HG03103 (cell line): ENCODE results near the gene DUS3L.
A peak's percentile ranks its signal among the peaks of the same experiment; 100 is the strongest.

ENCODE experiments used
- ATAC-seq: cut with Tn5 transposase; IDR thresholded peaks from one replicate; pipeline ENCODE4 v1.9.1; 2021; ENCODE audit warnings: low read depth; ENCODE audit not compliant: unreplicated experiment

Gene DUS3L, protein sequence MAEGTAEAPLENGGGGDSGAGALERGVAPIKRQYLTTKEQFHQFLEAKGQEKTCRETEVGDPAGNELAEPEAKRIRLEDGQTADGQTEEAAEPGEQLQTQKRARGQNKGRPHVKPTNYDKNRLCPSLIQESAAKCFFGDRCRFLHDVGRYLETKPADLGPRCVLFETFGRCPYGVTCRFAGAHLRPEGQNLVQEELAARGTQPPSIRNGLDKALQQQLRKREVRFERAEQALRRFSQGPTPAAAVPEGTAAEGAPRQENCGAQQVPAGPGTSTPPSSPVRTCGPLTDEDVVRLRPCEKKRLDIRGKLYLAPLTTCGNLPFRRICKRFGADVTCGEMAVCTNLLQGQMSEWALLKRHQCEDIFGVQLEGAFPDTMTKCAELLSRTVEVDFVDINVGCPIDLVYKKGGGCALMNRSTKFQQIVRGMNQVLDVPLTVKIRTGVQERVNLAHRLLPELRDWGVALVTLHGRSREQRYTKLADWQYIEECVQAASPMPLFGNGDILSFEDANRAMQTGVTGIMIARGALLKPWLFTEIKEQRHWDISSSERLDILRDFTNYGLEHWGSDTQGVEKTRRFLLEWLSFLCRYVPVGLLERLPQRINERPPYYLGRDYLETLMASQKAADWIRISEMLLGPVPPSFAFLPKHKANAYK

DNA sequence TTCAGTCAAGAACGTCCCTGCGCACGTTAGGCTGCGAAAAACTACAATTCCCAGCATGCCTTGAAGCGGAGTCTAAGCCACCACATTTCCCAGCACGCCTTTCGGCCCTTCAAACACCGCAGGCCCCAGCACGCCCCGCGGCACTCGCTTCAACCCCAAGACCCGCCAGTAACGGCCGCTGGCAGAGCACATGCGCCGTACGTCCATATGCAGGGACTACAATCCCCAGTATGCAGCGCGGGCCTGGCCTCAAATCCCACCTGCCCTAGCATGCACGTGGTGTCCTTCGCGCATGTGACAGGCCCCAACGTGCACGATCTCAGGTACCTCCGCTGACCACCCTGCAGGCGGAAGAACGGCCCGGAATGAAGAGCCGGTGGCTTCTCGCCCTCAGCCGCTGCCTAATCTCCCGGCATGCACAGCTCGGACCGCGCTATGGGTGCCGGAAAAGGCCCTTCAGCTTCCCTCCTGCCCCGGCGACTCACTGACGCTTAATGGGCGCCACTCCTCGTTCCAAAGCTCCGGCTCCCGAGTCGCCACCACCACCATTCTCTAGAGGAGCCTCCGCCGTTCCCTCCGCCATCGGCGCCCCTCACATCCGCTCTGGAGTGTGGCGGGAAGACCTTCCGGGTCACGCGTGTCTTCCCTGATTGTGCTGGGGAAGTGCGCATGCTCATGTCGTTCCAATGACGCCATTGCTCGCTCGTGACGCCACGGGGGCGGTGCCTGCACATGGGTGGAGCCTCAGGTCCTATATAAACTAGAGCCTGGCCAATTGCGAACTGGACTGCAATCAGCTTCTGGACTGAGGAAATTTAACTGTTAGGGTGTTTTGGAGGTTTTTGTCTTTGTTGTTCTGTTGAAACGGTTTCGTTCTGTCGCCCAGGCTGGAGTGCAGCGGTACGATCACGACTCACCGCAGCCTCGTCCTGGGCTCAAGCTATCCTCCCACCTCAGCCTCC lies at the start of gene DUS3L:
TSS of gene DUS3L (minus strand) at position 605 of the 962 bp plus-strand sequence. CDS start at position 583, 22 bp downstream.
- peak; percentile 88 for ATAC-seq

DNA sequence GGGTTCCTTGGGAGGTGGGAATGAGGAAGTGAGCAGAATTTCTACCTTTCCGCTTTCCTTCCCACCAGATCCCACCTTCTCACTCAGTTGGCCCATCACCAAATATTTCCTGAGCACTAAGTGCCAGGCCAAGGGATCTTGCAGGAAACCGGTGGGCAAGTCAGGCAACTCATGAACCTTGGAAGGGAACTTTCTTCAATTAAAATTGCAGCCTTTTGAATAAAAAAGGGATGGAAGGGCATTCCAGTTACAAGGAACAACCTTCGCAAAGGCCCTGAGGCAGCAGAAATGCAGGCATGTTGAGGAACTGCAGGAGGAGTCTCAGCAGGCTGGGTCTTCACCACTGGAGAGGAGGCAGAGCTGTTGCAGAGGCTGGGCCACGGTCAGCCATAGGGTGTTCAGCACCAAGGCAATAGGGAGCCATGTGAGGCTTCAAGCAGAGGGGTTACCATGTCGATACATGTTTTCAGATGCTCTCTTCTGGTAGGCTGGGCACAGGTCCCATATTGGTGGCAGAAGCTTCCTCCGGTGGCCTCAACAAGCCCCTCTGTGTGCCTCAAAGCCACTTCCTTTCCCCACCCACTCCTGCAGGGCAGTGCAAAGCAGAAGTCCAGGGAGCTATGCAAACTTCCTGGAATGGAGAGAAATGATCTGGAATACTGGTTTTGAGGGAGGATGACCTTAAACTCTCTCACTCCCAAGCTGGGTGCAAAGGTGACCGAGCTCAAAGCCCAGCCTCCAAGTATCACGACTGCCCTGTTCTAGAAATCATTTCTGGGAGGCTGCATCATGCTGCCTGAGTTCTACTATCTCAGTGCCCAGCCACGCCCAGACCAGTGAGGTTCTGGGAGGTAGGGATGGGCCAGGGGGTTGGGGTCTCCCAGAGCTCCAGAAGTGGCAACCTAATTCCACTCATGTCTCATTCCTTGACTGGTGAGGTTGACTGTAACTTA lies 48.4 kb upstream of the DUS3L start, which contains the start of gene FUT6:
TSS of gene FUT6 (minus strand) at position 638 of the 953 bp plus-strand sequence. CDS start 7,135 bp downstream, outside the sequence.
- ATAC-seq, result no peak

DNA sequence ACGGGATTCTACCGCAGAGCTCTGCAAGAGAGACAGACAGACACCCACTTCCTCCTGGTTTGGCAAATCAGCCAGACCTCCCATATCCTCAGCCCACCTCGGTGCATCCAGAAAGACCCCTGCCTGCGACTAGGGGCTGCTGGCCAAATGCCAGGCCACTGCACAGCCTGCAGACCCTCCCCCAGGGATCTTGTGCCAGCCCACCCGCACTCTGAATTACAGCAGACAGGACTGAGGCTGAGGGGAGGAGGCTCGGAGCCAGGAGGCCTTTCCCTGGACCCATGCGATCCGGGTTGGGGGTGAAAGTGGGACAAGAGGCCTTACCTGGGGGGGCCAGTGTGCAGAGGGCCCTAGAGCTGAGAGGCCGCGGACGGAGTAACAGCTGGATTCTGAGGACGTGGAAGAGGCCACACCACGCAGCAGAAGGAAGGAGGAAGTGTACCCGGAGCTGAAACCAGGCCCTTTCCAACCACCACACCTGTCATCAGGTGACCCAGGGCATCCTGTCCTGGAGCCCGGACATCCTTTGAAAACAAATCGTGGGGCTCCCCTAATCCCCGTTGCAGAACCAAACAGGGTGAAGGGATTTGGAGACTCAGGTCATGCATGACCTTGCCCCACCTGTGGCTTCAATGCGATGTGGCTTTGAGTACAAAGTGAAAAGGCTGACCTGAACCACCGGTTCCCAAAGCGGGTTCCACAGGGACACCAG lies 47.5 kb upstream of the DUS3L start:
- ATAC-seq, result no peak

DNA sequence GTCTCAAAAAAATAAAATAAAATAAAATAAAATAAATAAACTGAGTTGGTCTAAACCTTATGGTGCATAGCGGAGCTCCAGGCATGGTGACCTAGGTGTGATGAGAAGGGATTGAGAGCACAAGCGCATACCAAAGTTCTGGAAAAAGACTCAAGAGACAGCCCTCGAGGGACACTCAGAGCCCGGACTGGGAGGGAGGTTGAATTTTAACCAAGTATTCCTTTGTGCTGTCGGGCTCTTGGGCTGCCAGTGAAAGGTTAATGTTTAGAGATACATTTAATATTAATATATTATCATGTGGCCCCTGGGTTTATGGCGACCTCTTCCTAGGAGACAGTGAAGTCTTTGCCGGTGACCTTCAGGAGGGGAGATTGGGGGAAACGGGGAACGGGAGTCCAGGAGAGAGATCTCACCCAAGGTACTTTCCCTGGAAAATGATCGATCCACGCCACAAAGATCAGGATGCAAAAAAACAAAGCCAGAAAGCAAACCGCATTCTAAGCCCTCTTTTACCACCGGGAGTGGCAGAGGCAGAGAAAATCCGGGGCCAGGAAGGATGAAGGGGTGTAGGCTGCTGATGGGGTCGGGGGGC lies 46.9 kb upstream of the DUS3L start:
- no peak for ATAC-seq

DNA sequence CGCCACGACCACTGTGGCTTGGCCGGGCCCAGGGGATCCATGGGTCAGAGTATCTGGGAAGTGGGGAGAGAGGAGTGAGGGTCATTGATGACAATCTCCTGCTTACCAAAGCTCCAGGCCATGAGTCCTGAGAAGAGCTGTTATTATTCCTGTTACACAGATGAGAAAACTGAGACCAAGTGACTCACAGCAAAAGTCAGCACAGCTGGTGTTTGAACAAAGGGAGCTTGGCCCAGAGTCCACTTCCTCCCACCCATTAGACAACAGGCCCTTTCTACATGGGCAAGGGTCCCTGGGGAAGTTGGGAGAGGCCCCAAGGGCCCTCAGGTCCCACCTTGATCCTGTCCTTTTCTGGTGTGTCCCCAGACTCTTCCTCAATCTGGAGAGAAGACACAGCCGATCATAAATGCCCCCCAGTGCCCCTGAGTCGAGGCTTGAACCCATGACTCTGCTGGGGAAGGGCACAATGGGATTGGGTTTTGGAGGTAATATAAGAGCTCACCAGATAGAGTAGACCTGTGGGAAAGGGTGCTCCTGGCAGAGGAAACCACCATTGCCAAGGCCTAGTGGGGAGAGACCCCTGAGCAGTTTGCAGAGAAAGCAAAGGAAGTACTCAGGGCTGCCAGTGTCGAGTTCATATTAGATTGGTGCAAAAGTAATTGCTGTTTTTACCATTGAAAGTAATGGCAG lies 41.7 kb upstream of the DUS3L start:
- ATAC-seq, result no peak

DNA sequence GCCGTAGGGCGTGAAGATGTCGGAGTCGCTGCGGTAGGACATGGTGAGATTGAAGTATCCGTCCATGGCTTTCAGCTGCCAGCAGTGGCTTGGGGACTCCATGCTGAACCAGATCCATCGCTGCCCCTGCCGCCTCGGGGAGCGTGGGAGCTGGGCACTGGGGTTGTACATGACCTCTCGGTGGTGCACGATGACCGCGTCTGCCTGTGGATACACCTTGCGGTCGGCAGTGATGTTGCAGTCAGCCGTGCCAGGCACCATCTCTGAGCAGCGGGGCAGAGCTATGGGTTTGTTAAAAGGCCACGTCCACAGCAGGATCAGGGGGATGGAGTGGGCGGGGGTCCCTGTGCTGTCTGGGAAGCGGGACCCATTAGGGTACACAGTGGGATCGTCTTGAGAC lies 41.1 kb upstream of the DUS3L start:
- ATAC-seq, result no peak

DNA sequence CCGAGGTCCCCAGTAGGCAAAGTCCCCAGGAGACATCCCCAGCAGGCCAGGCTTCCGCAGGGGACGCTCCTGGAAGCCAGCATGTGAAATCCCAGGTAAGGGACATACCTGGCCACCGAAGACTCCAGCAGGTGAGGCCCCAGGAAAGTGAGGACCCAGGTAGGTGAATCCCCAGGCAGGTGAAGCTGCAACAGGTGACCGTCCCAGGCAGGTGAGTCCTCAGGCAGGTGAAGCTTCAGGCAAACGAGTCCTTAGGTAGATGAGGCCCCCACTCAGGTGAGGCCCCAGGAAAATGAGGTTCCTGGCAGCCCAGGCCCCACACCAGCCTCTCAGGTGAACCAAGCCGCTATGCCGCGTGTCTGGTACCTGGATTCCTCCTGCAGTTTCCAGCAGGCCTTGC lies 40.2 kb upstream of the DUS3L start:
- ATAC-seq, result no peak

DNA sequence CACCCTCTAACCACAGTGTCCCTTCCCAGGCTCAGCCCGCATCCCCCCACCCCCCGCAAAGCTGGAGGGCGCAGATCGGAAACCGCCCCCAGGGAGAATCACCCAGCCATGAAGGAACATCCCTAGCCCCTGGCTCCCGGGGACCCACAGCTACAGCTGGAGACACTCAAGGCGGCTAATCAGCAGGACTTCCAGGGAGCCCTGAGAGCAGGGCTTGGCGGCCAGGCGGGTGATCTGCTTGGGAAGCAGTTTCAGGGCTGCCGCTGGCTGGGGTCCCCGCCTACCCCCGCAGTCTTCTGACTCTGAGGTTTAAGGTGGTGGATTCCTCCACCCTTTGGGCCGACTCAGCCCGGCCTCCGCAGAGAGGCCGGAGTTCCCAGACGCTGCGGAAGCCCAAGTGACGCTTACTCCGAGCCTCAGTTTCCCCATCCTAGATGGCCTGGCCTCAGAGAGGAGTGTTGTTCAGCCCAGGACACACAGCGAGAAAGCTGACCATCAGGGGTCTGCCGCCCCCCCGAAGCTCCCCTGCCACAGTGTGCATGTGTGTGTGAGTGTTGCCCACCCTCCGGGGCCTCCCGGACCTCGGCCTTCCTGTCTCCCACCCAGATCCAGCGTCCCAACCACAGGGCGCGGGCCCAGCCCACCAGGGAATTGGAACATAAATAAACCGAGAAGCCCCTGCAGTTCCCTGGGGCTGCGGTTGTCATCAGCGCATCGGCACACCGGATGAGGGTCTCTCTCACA lies 38.8 kb upstream of the DUS3L start:
- ATAC-seq, result no peak

DNA sequence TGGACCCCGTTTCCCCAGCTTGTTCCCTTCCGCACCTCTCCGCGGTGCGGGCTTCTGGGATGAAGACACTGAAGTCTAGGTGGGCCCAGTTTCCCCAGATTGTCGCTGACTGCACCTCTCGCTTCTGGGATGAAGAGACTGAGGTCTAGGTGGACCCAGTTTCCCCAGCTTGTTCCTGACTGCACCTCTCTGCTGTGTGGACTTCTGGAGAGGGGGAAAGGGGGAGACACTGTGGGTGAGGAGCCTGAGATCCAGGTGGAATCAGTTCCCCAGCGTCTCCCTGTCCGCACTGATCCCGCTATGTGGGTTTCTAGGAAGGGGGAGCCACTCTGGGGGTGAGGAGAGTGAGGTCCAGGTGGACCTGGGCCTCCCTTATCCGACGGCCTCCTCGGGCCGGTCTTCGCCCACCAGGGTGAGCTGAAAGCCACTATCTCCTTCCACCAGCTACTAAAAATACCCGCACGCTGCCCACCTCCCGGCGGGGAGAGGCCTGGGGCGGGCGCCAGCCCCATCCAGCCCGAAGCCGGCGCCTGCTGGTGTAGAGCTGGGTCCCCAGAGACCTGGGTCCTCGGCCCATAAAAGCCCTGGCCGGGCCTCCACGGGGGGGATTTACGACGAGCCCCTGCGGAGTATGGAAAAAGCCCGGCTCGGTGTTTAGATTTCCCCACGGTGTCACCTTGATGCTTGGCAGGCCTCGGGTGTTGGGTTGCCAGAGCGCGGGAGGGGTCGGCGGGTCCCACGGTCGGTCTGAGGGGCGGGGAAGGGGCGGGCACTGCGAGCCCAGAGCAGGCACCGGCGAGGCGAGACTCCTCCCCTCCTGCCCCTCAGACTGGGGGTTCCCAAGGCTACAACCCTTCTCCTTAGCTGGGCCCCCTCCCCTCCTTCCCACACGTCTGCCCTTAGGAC lies 38.0 kb upstream of the DUS3L start:
- ATAC-seq, result no peak

DNA sequence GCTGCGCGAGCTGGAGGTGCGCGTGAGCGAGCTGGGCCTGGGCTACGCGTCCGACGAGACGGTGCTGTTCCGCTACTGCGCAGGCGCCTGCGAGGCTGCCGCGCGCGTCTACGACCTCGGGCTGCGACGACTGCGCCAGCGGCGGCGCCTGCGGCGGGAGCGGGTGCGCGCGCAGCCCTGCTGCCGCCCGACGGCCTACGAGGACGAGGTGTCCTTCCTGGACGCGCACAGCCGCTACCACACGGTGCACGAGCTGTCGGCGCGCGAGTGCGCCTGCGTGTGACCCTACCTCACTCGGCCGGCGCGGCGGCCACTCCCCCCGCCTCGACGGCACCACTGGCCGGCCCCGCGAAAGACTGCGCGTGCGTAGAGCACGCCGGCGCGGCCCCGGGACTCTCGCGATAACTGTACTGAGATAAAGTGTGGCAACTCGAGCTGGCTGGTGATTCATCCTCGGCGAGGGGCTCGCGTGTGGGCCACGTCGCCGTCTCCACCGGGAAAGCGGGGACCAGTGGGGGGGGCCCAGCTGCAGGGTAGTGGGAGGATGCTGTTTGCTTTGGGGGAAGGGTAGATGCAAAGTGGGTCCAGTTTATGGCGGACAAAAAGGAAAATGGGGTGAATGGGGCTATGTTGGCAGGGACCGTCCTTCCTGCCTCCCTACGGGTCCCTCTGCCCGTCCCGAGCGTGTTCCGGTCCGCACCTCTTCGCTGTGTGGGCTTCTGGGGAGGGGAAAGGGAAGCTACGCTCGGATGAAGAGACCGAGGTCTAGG lies 37.1 kb upstream of the DUS3L start:
- peak; percentile 52 for ATAC-seq

DNA sequence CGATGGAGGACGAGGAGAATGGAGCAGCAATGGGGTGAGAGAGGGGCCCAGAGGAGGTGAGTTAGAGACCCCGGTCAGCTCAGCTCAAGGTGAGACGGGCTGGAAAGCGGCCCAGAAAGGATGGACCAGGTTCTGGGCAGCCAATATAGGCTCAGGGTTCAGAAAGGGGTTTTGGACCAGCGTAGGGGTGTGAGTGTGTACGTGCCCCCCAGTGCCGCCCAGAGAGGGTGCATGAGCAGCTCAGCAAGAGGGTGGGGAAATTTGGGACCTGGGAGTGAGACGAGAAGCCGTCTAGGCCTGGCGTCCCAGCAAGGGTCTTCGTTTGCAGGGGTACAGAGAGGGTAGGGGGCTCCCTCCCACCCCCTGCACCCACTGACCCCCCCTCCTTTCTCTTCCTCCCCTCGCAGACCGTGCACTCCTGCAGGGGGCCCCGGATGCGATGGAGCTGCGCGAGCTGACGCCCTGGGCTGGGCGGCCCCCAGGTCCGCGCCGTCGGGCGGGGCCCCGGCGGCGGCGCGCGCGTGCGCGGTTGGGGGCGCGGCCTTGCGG lies 36.5 kb upstream of the DUS3L start:
- ATAC-seq, result no peak

DNA sequence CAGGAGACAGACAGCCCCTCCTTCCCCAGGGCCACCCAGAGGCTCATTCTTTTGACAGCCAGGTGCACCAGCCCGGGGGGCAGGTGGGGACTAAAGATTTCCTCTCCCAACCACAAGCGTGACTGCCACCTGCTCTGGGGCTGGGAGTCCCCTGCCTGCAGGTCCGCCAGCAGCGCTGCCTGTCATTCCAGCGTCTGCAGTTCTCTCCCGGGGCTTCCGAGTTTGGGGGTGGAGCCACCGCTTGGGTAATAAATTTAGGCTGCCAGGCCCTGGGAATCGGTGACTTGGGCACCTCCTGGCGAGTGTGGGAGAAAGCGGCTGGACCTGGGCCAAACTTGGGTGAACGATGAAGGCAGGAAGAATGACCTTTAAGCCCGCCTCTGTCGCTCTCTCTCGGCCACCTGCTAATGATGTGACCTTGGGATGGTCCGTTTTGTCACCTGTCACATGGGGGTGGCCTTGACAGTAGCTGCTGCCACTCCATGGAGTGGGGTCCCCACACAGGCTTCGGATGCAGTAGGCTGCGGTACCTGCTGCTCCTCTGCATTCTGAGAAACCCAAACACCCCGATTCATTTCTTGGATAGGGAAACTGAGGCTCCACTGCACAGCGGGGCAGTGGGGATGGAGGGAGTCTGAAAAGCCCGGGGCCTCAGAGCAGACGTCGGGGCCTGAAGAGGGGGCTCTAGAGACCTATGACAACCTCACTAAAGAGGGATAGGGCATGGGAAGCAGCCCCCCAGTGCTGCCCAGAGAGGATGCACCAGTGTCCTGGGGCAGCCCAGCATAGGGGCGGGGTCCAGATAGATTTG lies 35.8 kb upstream of the DUS3L start:
- ATAC-seq, result no peak

DNA sequence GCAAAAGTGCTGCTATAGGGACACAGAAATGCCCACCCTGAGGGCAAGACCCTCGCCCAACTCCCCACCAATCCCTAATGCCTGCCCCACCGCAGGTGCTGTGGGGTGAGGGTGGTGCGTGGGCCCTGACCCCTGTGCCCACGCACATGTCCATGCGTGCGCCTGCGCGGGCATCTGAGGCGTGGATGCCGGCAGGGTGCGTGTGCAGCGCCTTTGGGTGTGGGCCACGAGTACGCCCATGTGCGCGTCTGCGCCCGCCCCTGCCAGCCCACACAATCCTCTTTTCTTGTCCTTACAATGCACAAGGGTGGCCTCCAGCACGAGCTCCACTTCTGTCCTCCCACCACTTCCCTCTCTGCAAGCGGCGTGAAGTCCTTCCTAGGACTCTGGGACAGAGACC lies 34.2 kb upstream of the DUS3L start:
- no peak for ATAC-seq

DNA sequence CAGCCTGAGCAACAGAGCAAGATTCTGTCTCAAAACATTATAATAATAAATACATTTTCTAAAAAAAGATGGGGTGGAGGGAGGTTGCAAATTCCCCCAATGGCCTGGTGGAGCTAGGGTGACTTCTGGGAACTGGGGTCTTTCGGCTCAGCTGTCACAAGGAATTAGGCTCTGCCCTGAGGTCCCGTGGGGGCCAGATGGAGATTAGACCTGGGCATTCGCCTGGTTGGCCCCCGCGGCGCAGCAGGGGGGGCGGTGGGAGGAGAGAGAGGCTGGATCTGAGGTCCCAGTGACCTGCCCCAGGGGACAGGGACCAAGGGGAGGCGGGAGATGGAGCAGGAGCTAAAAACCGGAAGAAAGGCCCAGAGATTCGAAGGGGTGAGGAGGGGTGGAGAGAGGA lies 33.8 kb upstream of the DUS3L start:
- ATAC-seq, result no peak
